ENCODE results near the gene CTNNBL1. TPM values are rescaled to one million over a fixed set of nuclear protein-coding genes. Genes with fewer than 3 reads are reported as not detected.

Gene CTNNBL1
- total RNA-seq, 1 donor from 2014 or later = 67.0 TPM

DNA sequence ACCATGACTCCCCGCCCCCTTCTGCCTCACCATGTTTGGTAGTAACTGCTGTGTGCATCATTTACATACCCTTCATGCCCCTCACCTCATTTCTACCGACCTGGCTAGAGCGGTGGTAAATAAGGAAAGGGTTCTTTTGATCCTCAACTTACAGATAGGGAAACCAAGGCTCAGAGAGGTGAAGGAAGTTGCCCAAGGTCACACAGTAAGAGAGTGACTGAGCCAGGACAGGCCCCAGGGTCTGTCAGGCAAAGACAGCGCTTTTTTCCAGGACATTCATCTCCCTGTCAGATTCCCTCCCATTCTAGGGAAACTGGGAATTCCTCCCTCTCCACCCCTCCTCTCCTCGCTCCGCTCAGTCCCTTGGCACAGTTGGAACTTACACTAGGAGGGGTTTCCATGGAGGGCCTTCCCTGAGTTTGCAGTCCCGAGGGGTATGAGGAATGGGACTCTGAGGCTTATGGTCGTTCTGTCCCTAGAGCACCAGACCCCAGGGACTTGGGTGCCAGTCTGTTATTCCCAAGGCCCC, 211.1 kb downstream of the CTNNBL1 start:
- Mint-ChIP-seq H3K4me1 (ENCODE audit: low read depth, unreplicated experiment) (peaks cover 26% of the 10 kb centered on the region), H3K4me3 (ENCODE audit: unreplicated experiment) (peak overlapping the region; percentile 94), H3K9me3 (ENCODE audit: unreplicated experiment) (peaks cover 3% of the 10 kb centered on the region), H3K27ac (ENCODE audit: unreplicated experiment) (no peak overlapping the region), H3K27me3 (ENCODE audit: low read depth, unreplicated experiment) (peaks cover 20% of the 10 kb centered on the region), H3K36me3 (ENCODE audit: low read depth, unreplicated experiment) (no peaks in the 10 kb centered on the region)
- H3K79me2 ChIP-seq (ENCODE audit: insufficient read depth, low read length) = no peaks in the 10 kb centered on the region
- H3K27me3 ChIP-seq (ENCODE audit: insufficient read depth, low read length) = peaks cover 13% of the 10 kb centered on the region
- TF ChIP-seq, protein P1, sequence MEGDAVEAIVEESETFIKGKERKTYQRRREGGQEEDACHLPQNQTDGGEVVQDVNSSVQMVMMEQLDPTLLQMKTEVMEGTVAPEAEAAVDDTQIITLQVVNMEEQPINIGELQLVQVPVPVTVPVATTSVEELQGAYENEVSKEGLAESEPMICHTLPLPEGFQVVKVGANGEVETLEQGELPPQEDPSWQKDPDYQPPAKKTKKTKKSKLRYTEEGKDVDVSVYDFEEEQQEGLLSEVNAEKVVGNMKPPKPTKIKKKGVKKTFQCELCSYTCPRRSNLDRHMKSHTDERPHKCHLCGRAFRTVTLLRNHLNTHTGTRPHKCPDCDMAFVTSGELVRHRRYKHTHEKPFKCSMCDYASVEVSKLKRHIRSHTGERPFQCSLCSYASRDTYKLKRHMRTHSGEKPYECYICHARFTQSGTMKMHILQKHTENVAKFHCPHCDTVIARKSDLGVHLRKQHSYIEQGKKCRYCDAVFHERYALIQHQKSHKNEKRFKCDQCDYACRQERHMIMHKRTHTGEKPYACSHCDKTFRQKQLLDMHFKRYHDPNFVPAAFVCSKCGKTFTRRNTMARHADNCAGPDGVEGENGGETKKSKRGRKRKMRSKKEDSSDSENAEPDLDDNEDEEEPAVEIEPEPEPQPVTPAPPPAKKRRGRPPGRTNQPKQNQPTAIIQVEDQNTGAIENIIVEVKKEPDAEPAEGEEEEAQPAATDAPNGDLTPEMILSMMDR (IDR thresholded peaks at IDR 0.05; ENCODE audit: insufficient read depth, low read depth, low read length) = no peak
- TF ChIP-seq EZH2 (IDR thresholded peaks at IDR 0.05; ENCODE audit: insufficient read depth, low read length) = no peak
- no peak overlapping the region for H3K27ac ChIP-seq (ENCODE audit: low read depth, low read length)
- H3K4me3 ChIP-seq (ENCODE audit: insufficient read depth, low read depth, low read length) = no peak overlapping the region
- no peak for DNase-seq (ENCODE audit: low read depth)
- H2AFZ ChIP-seq (ENCODE audit: low read depth, low read length) = no peak overlapping the region
- H3K4me2 ChIP-seq (ENCODE audit: low read length) = peak overlapping the region; percentile 8
- H3K9me3 ChIP-seq (ENCODE audit: insufficient read depth, low read depth, low read length) = no peaks in the 10 kb centered on the region
- H3K9ac ChIP-seq (ENCODE audit: low read length) = no peak overlapping the region
- peaks cover 39% of the 10 kb centered on the region for H4K20me1 ChIP-seq (ENCODE audit: insufficient read depth, low read length)
- H3K36me3 ChIP-seq (ENCODE audit: insufficient read depth, low read length) = no peaks in the 10 kb centered on the region
- H3K4me1 ChIP-seq (ENCODE audit: insufficient read depth, low read length) = peaks cover 15% of the 10 kb centered on the region
- FAIRE-seq = no peak

DNA sequence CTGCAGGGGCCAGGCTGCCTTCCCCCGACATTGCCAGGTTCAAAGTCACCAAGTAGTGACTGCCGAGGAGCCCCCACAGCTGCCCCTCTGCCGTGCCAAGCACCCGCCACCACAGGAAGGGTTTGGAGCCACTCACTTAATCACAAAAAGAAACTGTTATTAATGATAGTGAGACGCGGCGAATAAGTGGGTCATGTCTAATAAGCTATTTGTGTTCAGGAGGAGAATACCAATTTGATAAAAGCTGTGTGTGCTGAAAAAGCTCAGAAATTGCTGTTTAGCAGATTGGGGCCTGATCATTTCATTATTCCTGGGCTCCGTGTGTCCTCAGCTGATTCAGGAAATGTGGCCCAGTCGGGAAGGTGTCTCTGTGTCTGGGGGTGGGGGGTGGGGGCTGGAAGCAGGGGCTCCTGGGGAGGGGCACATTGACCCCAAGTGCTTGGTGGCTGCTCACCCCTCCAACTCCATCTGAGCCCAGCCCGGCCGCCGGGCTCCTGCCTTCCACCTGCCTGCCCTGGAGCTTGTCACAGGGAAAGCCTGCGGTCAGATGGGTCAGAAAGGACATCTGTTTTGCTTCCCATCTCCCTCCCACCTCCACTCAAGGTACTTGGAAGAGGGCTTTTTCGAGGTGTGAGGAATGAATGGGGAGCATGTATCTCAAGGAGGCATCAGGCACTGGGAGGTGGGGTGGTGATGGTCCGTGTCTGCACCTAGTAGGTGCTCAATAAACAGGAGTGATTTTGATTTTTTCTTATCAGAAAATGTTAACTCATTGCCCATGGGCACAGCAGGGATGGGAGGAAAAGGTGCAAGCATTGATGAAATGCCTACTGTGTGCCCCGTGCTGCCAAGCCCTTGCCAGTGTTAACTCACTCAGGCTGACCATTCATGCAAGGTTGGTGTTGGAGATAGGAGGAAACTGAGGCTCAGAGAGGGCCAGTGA, 212.1 kb downstream of the CTNNBL1 start:
- H3K4me3 Mint-ChIP-seq (ENCODE audit: unreplicated experiment) = no peak overlapping the region
- H3K36me3 ChIP-seq (ENCODE audit: insufficient read depth, low read length) = no peaks in the 10 kb centered on the region
- no peak for DNase-seq (ENCODE audit: low read depth)
- FAIRE-seq = no peak
- H3K27me3 ChIP-seq (ENCODE audit: insufficient read depth, low read length) = peaks cover 8% of the 10 kb centered on the region
- H3K79me2 ChIP-seq (ENCODE audit: insufficient read depth, low read length) = no peaks in the 10 kb centered on the region
- no peaks in the 10 kb centered on the region for H3K9me3 ChIP-seq (ENCODE audit: insufficient read depth, low read depth, low read length)
- H3K9ac ChIP-seq (ENCODE audit: low read length) = no peak overlapping the region
- H3K27ac ChIP-seq (ENCODE audit: low read depth, low read length) = no peak overlapping the region
- H3K4me2 ChIP-seq (ENCODE audit: low read length) = no peak overlapping the region
- H3K4me1 Mint-ChIP-seq (ENCODE audit: low read depth, unreplicated experiment) = peaks cover 26% of the 10 kb centered on the region
- H3K36me3 Mint-ChIP-seq (ENCODE audit: low read depth, unreplicated experiment) = no peaks in the 10 kb centered on the region
- H3K4me3 ChIP-seq (ENCODE audit: insufficient read depth, low read depth, low read length) = no peak overlapping the region
- H3K9me3 Mint-ChIP-seq (ENCODE audit: unreplicated experiment) = peaks cover 3% of the 10 kb centered on the region
- no peak overlapping the region for H3K27ac Mint-ChIP-seq (ENCODE audit: unreplicated experiment)
- H3K4me1 ChIP-seq (ENCODE audit: insufficient read depth, low read length) = peaks cover 15% of the 10 kb centered on the region
- H2AFZ ChIP-seq (ENCODE audit: low read depth, low read length) = no peak overlapping the region
- H3K27me3 Mint-ChIP-seq (ENCODE audit: low read depth, unreplicated experiment) = peaks cover 13% of the 10 kb centered on the region
- H4K20me1 ChIP-seq (ENCODE audit: insufficient read depth, low read length) = peaks cover 38% of the 10 kb centered on the region
- TF ChIP-seq, protein P1 (IDR thresholded peaks at IDR 0.05; ENCODE audit: insufficient read depth, low read depth, low read length) = no peak
- TF ChIP-seq EZH2 (IDR thresholded peaks at IDR 0.05; ENCODE audit: insufficient read depth, low read length) = no peak

DNA sequence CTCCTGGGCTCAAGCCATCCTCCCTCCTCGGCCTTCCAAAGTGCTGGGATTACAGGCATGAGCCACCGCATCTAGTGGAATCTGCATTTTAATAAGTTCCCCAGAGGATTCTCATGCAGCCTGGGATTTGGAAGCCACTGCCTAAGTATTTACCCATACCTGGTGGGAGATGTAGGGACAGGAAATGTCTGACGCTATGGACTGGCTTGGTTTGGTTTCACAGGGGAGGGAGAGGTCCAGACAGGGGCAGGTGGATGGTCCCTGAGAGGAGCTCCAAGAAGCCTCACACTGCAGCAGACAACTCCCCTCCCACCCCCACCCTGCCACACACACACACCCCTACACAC, 213.5 kb downstream of the CTNNBL1 start:
- H3K27ac ChIP-seq (ENCODE audit: low read depth, low read length) = no peak overlapping the region
- H3K9me3 Mint-ChIP-seq (ENCODE audit: unreplicated experiment) = peaks cover 3% of the 10 kb centered on the region
- H3K4me3 Mint-ChIP-seq (ENCODE audit: unreplicated experiment) = no peak overlapping the region
- no peak for FAIRE-seq
- H3K27ac Mint-ChIP-seq (ENCODE audit: unreplicated experiment) = no peak overlapping the region
- no peak overlapping the region for H3K4me3 ChIP-seq (ENCODE audit: insufficient read depth, low read depth, low read length)
- peak overlapping the region; percentile 56 for H3K4me2 ChIP-seq (ENCODE audit: low read length)
- H3K36me3 Mint-ChIP-seq (ENCODE audit: low read depth, unreplicated experiment) = no peaks in the 10 kb centered on the region
- peaks cover 37% of the 10 kb centered on the region for H4K20me1 ChIP-seq (ENCODE audit: insufficient read depth, low read length)
- H3K79me2 ChIP-seq (ENCODE audit: insufficient read depth, low read length) = no peaks in the 10 kb centered on the region
- H3K36me3 ChIP-seq (ENCODE audit: insufficient read depth, low read length) = no peaks in the 10 kb centered on the region
- TF ChIP-seq EZH2 (IDR thresholded peaks at IDR 0.05; ENCODE audit: insufficient read depth, low read length) = no peak
- TF ChIP-seq, protein P1 (IDR thresholded peaks at IDR 0.05; ENCODE audit: insufficient read depth, low read depth, low read length) = no peak
- no peak for DNase-seq (ENCODE audit: low read depth)
- peaks cover 19% of the 10 kb centered on the region for H3K4me1 ChIP-seq (ENCODE audit: insufficient read depth, low read length)
- H2AFZ ChIP-seq (ENCODE audit: low read depth, low read length) = no peak overlapping the region
- no peaks in the 10 kb centered on the region for H3K9me3 ChIP-seq (ENCODE audit: insufficient read depth, low read depth, low read length)
- peaks cover 28% of the 10 kb centered on the region for H3K4me1 Mint-ChIP-seq (ENCODE audit: low read depth, unreplicated experiment)
- H3K27me3 Mint-ChIP-seq (ENCODE audit: low read depth, unreplicated experiment) = peaks cover 9% of the 10 kb centered on the region
- H3K27me3 ChIP-seq (ENCODE audit: insufficient read depth, low read length) = peaks cover 6% of the 10 kb centered on the region
- no peak overlapping the region for H3K9ac ChIP-seq (ENCODE audit: low read length)
